H9 (cell line): Measurements from ENCODE around the gene GRID1. TPM values are rescaled to one million over a fixed set of nuclear protein-coding genes. Genes with fewer than 3 reads are reported as not detected.

Experiments used
- DNase-seq: peaks from one replicate; pipeline ENCODE4 v3.0.0-alpha.2; 2017
- H2AFZ ChIP-seq: one replicate; pipeline ENCODE4 v1.6.1; 2013; ENCODE audit warnings: mild to moderate bottlenecking, low read length, control low read depth, moderate library complexity
- H2AK5ac ChIP-seq: 2 replicates; pipeline ENCODE4 v1.6.1; 2013; ENCODE audit warnings: low read length, control low read depth, mixed read lengths; ENCODE audit not compliant: insufficient read length
- H2BK120ac ChIP-seq: one replicate; pipeline ENCODE4 v1.6.1; 2013; ENCODE audit warnings: low read depth, mild to moderate bottlenecking, low read length, control low read depth, inconsistent platforms; ENCODE audit not compliant: poor library complexity, severe bottlenecking
- H2BK12ac ChIP-seq: 2 replicates; pipeline ENCODE4 v1.6.1; 2013; ENCODE audit warnings: low read length, control low read depth, mixed read lengths, low read depth; ENCODE audit not compliant: insufficient read length
- H2BK15ac ChIP-seq: 2 replicates; pipeline ENCODE4 v1.6.1; 2013; ENCODE audit warnings: low read depth, low read length, control low read depth
- H2BK20ac ChIP-seq: one replicate; pipeline ENCODE4 v1.6.1; 2013; ENCODE audit warnings: low read depth, mild to moderate bottlenecking, low read length, control low read depth, inconsistent platforms; ENCODE audit not compliant: poor library complexity, severe bottlenecking
- H2BK5ac ChIP-seq: 2 replicates; pipeline ENCODE4 v1.6.1; 2013; ENCODE audit warnings: low read length, control low read depth, mixed read lengths; ENCODE audit not compliant: insufficient read length
- H3K14ac ChIP-seq: 2 replicates; pipeline ENCODE4 v1.6.1; 2013; ENCODE audit warnings: low read length, control low read depth; ENCODE audit not compliant: insufficient read depth
- H3K18ac ChIP-seq: 2 replicates; pipeline ENCODE4 v1.6.1; 2013; ENCODE audit warnings: low read depth, mild to moderate bottlenecking, mixed read lengths, low read length, control low read depth; ENCODE audit not compliant: insufficient read length
- H3K23ac ChIP-seq: 2 replicates; pipeline ENCODE4 v1.6.1; 2013; ENCODE audit warnings: low read length, control low read depth, mixed read lengths, low read depth; ENCODE audit not compliant: insufficient read length
- H3K23me2 ChIP-seq: 2 replicates; pipeline ENCODE4 v1.6.1; 2013; ENCODE audit warnings: low read depth, mild to moderate bottlenecking, mixed read lengths, low read length, control low read depth; ENCODE audit not compliant: insufficient read length, poor library complexity, severe bottlenecking
- H3K27ac ChIP-seq: 2 replicates; pipeline ENCODE4 v1.5.1; 2013; ENCODE audit warnings: low read length, control low read depth, mixed read lengths, low read depth; ENCODE audit not compliant: insufficient read length
- H3K27me3 ChIP-seq: 2 replicates; pipeline ENCODE4 v1.6.1; 2013; ENCODE audit warnings: low read length, control low read depth, inconsistent platforms; ENCODE audit not compliant: insufficient read depth
- H3K4ac ChIP-seq: 2 replicates; pipeline ENCODE4 v1.6.1; 2013; ENCODE audit warnings: low read depth, mild to moderate bottlenecking, control low read depth, inconsistent platforms, low read length, moderate library complexity
- H3K4me1 ChIP-seq: 2 replicates; pipeline ENCODE4 v1.6.1; 2013; ENCODE audit warnings: low read length, control low read depth, inconsistent platforms; ENCODE audit not compliant: insufficient read depth
- H3K4me2 ChIP-seq: 2 replicates; pipeline ENCODE4 v1.6.1; 2013; ENCODE audit warnings: low read length, control low read depth, mixed read lengths; ENCODE audit not compliant: insufficient read length, insufficient read depth
- H3K56ac ChIP-seq: 2 replicates; pipeline ENCODE4 v1.6.1; 2013; ENCODE audit warnings: low read depth, mild to moderate bottlenecking, mixed read lengths, low read length, control low read depth; ENCODE audit not compliant: insufficient read length
- H3K79me1 ChIP-seq: 2 replicates; pipeline ENCODE4 v1.6.1; 2013; ENCODE audit warnings: low read depth, mild to moderate bottlenecking, moderate library complexity, low read length, control low read depth, inconsistent platforms; ENCODE audit not compliant: insufficient read depth, poor library complexity, severe bottlenecking
- H3K79me2 ChIP-seq: 2 replicates; pipeline ENCODE4 v1.6.1; 2013; ENCODE audit warnings: low read length, control low read depth, inconsistent platforms; ENCODE audit not compliant: insufficient read depth
- H3K9ac ChIP-seq: 2 replicates; pipeline ENCODE4 v1.6.1; 2013; ENCODE audit warnings: low read length, control low read depth, mixed read lengths; ENCODE audit not compliant: insufficient read length; ENCODE audit errors: extremely low read depth
- H3K9me3 ChIP-seq: one replicate; pipeline ENCODE4 v1.6.1; 2013; ENCODE audit warnings: low read depth, low read length, inconsistent platforms; ENCODE audit not compliant: control insufficient read depth
- H3T11ph ChIP-seq: one replicate; pipeline ENCODE4 v1.6.1; 2013; ENCODE audit warnings: mild to moderate bottlenecking, low read length, control low read depth, inconsistent platforms
- H4K20me1 ChIP-seq: one replicate; pipeline ENCODE4 v1.6.1; 2013; ENCODE audit not compliant: control insufficient read depth, insufficient read length, insufficient read depth
- H4K5ac ChIP-seq: 2 replicates; pipeline ENCODE4 v1.6.1; 2013; ENCODE audit warnings: low read depth, mild to moderate bottlenecking, mixed read lengths, low read length, control low read depth; ENCODE audit not compliant: insufficient read length
- H4K8ac ChIP-seq: replicated peaks from 2 replicates; pipeline ENCODE4 v1.6.1; 2013; ENCODE audit warnings: low read length, control low read depth, mixed read lengths, low read depth; ENCODE audit not compliant: insufficient read length
- H4K91ac ChIP-seq: 2 replicates; pipeline ENCODE4 v1.6.1; 2013; ENCODE audit warnings: low read depth, mild to moderate bottlenecking, moderate library complexity, mixed read lengths, low read length, control low read depth; ENCODE audit not compliant: insufficient read length
- H3K27ac Mint-ChIP-seq, 3 experiments: 2 replicates in 2 of 3; 3 replicates in 1 of 3; pipeline ENCODE4 v1.8.0; 2020 to 2021; ENCODE audit warnings: mixed read lengths in 3 of 3, mild to moderate bottlenecking in 1 of 3, moderate library complexity in 1 of 3
- H3K27me3 Mint-ChIP-seq: 2 replicates; pipeline ENCODE4 v1.8.0; 2021; ENCODE audit warnings: low read depth, mild to moderate bottlenecking, moderate library complexity, mixed read lengths
- H3K36me3 Mint-ChIP-seq, 3 experiments: 2 replicates in 2 of 3; 3 replicates in 1 of 3; pipeline ENCODE4 v1.8.0; 2020 to 2021; ENCODE audit warnings: low read depth in 3 of 3, mixed read lengths in 3 of 3; ENCODE audit not compliant: insufficient read depth in 1 of 3
- H3K4me1 Mint-ChIP-seq, 2 experiments: 2 replicates each; pipeline ENCODE4 v1.8.0; 2020; ENCODE audit warnings: mixed read lengths in 2 of 2
- H3K4me3 Mint-ChIP-seq, 2 experiments: 2 replicates in 1 of 2; 3 replicates in 1 of 2; pipeline ENCODE4 v1.8.0; 2020 to 2021; ENCODE audit warnings: mild to moderate bottlenecking in 2 of 2, mixed read lengths in 2 of 2, moderate library complexity in 1 of 2
- H3K9me3 Mint-ChIP-seq, 2 experiments: 2 replicates in 1 of 2; 3 replicates in 1 of 2; pipeline ENCODE4 v1.8.0; 2020; ENCODE audit warnings: mild to moderate bottlenecking in 2 of 2, mixed read lengths in 2 of 2, moderate library complexity in 1 of 2
- WGBS: extraction: QIAGEN DNeasy Blood & Tissue Kit; methylation state at CpG from one replicate; pipeline ENCODE4 v1.1.7; 2013; ENCODE audit warnings: missing lambda C conversion rate, low lambda C conversion rate, mixed read lengths; ENCODE audit not compliant: insufficient read length; ENCODE audit errors: extremely low coverage; 5-methylcytosine and 5-hydroxymethylcytosine counted together
- total RNA-seq: library from RNA; stranded (reverse); gene quantifications from 2 replicates; pipeline ENCODE4 v1.2.1, GENCODE V29; 2021
- TF ChIP-seq, protein P1 (sequence below): fragments of 200-600 bp; sonication (generic); conservative IDR thresholded peaks from 3 replicates; pipeline ENCODE4 v1.8.0; 2021; ENCODE audit warnings: antibody characterized with exemption, mild to moderate bottlenecking

The GRID1 gene
- total RNA-seq, 1 experiment from 2014 or later, result 0.35 TPM

DNA sequence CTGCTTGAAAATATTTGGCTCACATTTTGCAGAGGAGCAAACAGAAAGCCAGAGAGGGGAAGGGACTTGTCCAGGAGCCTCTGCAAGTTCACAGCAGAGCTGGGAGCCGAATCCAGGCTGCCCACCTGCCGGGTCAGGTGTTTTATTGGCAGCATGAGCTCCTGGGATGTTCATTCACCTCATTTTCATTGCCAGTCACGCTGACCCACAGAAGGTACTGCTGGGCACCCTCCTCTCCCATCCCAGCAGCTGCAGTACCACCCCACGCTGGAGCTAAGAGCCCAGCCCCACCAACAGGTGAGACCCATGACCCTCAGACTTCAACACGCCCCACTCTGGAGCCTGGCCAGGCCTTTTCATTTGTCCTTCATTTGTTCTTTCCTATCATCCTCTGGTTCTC lies 102.7 kb downstream of the GRID1 start:
- no peak overlapping the region for H3K4me2 ChIP-seq
- TF ChIP-seq, protein P1, sequence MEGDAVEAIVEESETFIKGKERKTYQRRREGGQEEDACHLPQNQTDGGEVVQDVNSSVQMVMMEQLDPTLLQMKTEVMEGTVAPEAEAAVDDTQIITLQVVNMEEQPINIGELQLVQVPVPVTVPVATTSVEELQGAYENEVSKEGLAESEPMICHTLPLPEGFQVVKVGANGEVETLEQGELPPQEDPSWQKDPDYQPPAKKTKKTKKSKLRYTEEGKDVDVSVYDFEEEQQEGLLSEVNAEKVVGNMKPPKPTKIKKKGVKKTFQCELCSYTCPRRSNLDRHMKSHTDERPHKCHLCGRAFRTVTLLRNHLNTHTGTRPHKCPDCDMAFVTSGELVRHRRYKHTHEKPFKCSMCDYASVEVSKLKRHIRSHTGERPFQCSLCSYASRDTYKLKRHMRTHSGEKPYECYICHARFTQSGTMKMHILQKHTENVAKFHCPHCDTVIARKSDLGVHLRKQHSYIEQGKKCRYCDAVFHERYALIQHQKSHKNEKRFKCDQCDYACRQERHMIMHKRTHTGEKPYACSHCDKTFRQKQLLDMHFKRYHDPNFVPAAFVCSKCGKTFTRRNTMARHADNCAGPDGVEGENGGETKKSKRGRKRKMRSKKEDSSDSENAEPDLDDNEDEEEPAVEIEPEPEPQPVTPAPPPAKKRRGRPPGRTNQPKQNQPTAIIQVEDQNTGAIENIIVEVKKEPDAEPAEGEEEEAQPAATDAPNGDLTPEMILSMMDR, result no peak
- H2BK120ac ChIP-seq, result no peak overlapping the region
- H4K8ac ChIP-seq, result no peak overlapping the region
- no peaks in the 10 kb centered on the region for H3K9me3 ChIP-seq
- peak; percentile 12 for DNase-seq
- no peaks in the 10 kb centered on the region for H3K79me1 ChIP-seq
- H3T11ph ChIP-seq, result no peak overlapping the region
- H2BK20ac ChIP-seq, result no peak overlapping the region
- no peak overlapping the region for H3K9ac ChIP-seq
- peaks cover 41 to 45% of the 10 kb centered on the region in 2 experiments for H3K4me1 Mint-ChIP-seq
- no peak overlapping the region for H4K5ac ChIP-seq
- no peak overlapping the region for H3K27ac Mint-ChIP-seq
- H4K91ac ChIP-seq, result no peak overlapping the region
- no CpG with 5 or more reads among the region's 5 CpGs for WGBS
- H2AFZ ChIP-seq, result no peak overlapping the region
- no peaks in the 10 kb centered on the region; a peak in 1 of 5 replicates for H3K9me3 Mint-ChIP-seq
- H3K4me1 ChIP-seq, result no peaks in the 10 kb centered on the region; the same call in 1 of the 2 replicates
- H2AK5ac ChIP-seq, result no peak overlapping the region
- no peak overlapping the region for H3K23ac ChIP-seq
- no peaks in the 10 kb centered on the region for H4K20me1 ChIP-seq
- no peak overlapping the region for H3K4me3 Mint-ChIP-seq
- H3K27me3 Mint-ChIP-seq, result peaks cover 26% of the 10 kb centered on the region
- H2BK15ac ChIP-seq, result no peak overlapping the region
- no peak overlapping the region for H2BK12ac ChIP-seq
- no peak overlapping the region for H2BK5ac ChIP-seq
- H3K23me2 ChIP-seq, result no peaks in the 10 kb centered on the region
- no peak overlapping the region for H3K27ac ChIP-seq
- H3K79me2 ChIP-seq, result no peaks in the 10 kb centered on the region
- no peak overlapping the region for H3K18ac ChIP-seq
- no peak overlapping the region for H3K14ac ChIP-seq
- H3K56ac ChIP-seq, result no peak overlapping the region
- H3K4ac ChIP-seq, result no peak overlapping the region
- H3K27me3 ChIP-seq, result no peaks in the 10 kb centered on the region
- H3K36me3 Mint-ChIP-seq, result no peaks in the 10 kb centered on the region
